GM19239 (cell line): ENCODE results near the gene TSHZ1.

Source experiments
- DNase-seq: peaks from one replicate; pipeline ENCODE4 v3.0.0; 2011; ENCODE audit warnings: low spot score; ENCODE audit not compliant: insufficient read length
- FAIRE-seq: peaks from 2 replicates; lab custom pipeline; 2011; peaks lifted over from hg19 to GRCh38; lab: Jason Lieb, UNC

Gene TSHZ1

DNA sequence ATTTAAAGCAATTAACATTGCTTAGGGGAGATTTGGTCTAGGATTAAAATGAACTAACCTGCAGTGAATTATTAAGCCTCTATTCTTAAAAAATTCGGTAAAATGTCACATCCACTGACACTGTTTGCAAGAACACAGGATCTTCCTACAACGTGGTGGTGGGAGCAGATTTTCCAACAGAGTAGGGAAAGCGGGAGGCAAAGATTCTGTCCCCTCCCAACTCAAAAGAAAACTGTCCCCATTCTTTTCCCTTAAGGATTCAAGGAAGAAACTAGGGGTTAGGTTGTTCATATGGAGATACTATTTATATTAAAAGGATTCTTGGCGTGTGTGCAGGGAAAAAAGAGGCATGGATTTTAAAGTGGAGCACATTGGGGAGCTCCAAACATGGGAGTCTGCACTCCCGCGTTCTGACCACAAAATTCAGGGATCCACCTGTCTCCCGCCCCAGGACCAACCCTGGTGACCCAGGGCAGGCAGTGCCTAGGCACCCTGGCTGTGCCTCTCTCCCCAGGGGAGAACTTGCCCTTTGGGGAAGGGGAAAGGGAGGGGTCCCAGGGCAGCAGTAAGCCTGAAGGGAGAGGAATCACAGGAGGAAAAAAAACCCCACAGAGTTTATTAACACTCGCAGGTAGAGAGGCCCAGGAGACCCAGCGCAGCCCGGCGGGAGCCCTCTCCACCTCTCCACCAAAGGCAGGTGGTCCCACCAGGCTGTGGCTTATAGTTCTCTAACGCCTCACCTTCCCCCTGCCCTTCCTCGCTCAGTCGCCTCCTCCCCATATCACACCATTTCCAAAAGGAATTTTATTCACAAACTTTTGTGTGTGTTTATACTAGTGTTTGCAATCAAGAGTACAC is 3.9 kb upstream of the TSHZ1 start:
- FAIRE-seq (no peak), DNase-seq (no peak)

DNA sequence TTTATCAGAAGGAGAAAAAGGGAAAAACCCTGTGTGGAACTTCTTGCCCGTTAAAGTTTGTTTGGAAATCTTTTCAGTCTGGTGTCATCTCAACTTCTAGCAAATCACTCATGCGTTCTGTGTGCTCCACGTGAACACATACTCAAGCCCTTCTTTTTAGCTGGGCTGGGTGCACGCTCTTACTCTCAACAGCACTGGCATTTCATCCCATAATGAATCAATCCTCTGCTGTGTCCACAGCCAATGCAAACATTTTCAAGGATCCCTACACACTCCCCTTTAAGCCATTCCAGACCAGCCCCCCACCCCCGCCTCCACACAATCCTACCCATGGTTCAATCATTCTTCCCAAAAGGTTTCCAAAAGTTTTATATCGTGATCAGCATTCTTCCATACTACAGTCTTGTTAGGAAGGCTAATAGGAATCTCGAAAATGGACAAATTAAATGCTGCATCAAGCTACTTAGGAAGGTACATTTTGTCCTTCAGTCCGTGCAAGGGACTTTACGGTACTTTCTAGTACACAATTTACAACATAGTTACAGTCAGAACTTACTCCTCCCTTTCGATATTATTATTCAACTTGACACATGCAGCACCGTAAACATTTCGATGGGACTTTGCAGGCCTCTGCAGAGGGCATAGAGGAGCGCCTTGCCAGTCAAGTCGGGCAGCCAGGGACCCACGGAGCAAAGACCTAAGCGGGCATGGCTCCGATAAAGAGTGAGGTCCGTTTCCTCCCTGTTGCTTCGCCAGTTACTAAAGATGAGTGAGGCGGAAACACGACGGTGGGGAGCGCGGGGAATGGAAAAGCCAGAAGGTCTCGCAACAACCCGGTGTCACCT is 3.1 kb upstream of the TSHZ1 start:
- DNase-seq, result no peak
- FAIRE-seq, result peak; percentile 81

DNA sequence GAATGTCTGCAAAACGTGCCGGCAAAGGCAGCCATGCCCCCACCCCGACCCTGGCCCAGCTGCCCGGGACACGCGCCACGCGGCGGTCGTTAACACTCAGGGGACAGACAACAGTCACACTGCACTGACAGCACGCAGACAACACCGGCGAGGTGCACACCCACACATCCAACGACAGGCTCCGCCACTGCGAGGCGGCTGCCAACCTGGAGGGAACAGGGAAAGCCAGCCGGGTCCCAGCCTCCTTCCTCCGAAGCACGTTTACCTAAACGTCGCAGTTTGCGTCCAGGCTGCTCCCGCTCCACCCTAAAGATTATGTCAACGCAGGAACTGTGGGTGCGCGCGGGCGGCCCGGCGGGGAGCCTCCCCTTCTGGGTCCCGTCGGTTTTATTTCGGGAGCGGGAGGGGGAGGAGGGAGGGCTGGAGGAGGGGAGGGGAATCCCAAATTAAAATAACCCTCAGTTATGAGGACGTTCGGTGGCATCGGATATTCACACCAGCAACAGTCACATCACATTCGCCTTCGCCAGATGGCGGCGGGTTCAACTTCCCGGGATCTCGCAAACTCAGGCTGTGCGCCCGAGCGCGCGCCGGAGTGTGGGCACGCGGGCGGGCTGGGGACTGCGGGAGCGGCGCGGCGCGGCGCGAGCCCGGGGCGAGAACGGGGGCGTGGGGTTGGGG is 2.3 kb upstream of the TSHZ1 start:
- no peak for DNase-seq
- no peak for FAIRE-seq

DNA sequence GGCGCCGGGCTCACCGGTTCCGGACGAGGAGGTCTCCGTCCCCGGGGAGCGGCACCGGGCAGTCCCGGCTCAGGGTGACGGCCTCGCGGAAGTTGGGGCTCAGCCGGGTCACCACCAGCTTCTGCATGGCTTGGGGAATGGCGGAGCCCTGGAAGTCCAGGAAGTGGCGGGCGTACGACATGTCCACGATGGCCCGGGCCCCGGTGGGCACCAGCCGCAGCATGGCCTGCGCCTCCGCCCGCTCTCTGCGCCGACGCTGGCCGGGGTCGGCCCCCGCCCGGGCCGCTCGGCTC is 1.8 kb upstream of the TSHZ1 start:
- DNase-seq, result no peak
- no peak for FAIRE-seq

DNA sequence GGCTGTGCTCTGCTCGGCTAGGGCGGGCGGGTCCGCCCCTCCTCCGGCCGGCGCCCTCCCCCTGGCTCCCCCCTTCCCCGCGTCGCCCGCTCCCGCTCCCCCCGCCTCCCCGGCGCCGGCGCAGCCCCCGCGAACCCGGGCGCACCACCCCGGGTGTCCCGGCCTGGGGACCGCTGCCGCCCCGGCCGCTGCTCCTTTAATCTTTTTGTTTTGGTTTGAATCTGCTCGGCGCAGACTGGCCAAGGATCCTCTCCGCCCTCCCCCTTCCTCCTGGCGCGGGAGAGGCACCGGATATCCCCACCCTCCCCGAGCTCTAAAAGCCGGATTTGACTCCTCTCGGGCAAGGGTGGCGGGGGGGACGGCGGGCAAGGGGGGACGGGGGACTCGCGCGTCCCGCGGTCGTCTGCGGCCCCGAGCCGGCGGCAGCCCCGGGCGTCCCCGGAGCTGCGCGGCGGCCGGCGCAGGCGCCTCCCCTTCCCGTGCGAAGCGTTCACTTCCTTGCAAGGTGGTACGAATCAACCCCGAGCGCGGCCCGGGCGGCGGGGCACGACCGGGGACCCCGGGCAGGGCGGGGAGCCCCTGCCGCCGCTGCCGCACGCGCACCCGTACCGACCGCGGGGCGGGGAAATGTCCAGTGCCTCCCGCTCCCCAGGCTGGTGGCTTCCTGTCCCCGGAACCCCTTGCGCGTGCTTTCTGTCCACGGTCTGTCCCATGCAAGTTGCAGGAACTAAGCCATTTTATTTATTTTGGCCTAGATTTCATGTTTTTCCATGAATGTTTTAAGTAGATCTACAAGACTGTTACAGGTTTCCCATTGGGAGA is 1.3 kb upstream of the TSHZ1 start, which contains the start of gene PTGR3:
Gene PTGR3, minus strand, starts transcription at position 11 of the 822 bp plus-strand sequence. CDS start 81 bp downstream, outside the sequence.
- DNase-seq (peak; percentile 89), FAIRE-seq (peak; percentile 76)

DNA sequence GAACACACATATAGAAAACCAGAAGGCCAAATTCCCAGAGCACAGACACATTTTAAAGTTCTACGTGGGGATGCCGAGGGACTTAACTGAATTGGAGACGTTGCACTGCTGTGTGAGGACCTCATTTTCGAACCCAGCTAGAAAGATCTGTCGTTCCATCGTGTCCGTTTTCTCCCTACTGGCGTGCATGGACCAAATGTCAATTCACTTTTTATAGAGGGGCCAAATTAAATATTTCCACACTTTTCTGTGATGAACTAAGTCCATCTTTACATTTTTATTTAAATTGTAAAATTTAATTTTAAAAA is 692 bp upstream of the TSHZ1 start:
- FAIRE-seq (no peak), DNase-seq (no peak)

DNA sequence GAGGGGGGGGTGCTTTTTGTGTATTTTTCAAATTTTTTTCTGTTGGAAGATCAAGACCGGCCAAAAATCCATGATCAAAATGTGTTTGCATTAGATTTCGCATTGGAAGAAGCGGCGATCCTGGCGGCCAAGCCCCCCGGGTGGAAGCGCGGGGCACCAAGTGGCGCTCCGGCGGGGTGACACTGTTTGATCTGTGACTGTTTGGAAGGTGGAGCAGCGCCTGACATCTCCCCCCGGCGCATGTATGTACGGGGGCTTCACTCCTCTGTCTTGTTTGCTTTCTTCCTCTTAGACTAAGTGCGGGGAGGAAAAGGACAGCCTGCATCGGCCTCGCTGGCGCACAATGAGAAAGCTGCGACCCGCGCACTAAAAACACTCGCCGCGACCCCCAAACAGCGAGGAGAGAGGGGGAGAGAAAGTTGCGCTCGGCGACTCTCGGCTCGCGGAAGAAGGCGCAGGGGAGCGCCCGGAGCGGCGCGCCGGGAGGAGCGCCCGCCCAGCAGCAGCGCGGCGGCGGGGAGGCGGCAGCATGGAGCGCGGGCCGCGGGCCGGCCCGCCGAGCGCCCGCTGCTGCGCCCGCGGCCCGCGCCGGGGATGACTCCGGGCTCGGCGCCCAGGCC is 515 bp downstream of the TSHZ1 start:
- DNase-seq (peak; percentile 48), FAIRE-seq (no peak)

DNA sequence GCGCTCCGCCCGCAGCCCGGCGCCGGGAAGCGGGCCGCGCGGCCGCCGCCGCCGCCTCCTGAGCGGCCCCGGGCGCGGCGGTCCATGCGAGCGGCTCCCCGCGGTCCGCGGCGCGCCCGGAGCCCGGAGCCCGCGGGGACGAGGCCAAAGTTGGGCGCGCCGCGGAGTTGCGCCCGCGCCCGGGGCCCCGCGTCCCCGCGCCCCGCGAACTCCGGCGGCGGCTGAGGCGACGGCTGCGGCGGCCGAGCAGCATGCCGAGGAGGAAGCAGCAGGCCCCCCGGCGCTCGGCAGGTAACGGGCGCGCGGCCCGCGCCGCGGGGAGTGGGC is 992 bp downstream of the TSHZ1 start:
- FAIRE-seq, result no peak
- DNase-seq, result no peak

DNA sequence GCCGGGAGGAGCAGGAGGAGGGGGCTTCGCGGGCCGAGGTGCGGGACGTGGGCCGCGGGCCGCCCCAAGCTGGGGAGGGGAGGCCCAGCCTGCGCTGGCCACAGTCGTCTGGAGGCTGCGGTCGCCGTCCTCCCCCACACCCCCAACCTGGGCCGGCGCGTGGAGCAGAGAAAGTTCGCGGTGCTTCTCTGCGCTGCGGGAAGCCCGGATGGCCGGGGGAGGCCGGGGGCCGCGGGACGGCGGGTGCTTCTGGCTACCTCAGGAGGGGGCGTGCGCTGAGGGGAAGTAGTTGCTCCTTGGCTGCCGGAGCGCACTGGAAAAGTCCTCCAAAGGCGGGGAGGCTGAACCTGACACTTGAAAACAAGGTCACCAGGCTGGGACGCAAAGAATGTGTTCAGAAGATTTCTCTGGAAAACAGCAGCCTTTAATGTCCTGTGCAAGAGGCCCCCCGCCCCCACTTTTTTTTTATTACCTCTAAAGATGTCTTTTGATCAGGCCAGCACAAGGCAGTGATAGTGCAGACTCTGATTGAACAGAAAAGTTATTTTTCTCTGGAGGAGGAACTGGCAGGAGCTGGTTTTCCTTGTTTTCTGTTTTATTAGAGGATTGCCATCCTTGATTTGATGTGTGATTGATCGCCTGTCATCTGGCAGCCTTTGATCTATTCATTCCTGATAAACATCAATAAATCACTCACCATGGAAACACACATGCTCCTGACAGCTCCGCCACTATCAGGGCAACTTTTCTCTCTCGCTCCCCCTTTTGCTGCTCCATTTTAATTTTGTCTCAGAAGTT is 1.6 kb downstream of the TSHZ1 start:
- no peak for DNase-seq
- peak; percentile 26 for FAIRE-seq

DNA sequence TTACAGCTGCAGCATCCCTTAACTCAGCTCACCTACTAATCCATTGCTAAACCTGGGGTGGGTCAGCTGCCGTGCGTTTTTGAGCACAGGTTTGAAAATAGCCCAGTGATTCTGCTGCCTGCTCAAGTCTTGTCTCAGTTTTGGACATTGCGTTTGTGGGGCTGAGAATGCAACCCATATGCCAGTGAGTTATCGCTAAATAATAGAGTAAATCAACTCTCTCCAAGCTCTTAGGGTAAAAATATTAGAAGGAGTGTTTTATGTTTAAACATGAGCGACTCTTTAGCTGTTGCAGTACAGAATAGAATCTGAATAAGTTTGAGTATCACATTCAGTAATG is 2.1 kb downstream of the TSHZ1 start:
- no peak for FAIRE-seq

DNA sequence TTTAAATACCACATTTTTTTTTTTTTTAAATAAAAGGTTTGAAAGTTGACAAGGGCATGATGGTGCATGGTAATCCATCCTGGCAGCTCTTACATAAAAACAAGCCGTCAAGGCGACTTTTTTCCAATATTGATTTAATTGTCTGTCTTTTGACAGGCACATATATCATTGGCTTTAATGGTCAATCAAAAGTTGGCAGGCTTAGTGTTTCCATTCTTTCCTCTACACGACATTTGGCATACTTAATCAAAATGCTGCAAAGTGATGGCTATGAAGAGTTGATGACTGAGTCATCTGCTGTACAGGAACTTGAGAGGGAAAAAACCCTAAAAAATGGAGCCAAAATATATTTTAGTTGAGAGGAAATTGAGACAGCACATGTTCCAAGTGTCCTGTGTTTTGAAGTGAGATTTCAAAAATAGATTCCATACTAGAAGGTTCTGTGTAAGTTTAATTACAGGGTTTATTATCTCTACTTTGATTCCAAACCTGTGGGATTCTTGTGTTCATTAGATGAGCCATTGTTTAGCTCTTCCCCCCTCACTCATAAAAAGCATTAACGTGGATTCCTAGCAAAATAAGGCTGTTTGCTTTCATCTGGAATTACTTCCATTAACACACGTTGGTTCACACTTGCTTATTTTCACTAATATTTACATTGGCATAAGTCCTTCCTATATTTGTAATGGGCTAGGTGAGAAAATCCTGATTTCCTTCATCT is 3.2 kb downstream of the TSHZ1 start:
- no peak for FAIRE-seq

More for the DNA sequence above, 2.1 kb downstream of the TSHZ1 start:
- DNase-seq, result no peak

DNA sequence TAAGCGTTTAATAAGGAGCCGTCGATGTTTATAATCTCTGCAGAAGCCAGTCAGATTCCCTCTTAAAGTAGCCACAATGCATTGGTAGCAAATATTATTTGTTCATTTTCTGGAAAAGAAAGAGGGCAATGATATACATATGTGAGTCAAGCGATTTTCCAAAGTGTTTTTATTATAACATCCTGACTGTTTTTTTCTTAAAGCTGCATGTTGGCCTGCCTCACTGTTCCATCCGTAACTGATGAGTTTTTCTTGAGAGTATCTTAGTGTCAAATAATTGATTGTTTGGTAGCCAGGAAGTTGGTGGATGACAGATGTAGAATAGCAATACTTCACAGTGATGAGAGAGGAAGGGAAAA is 3.7 kb downstream of the TSHZ1 start:
- DNase-seq, result no peak

More for the DNA sequence above, 3.2 kb downstream of the TSHZ1 start:
- no peak for DNase-seq

DNA sequence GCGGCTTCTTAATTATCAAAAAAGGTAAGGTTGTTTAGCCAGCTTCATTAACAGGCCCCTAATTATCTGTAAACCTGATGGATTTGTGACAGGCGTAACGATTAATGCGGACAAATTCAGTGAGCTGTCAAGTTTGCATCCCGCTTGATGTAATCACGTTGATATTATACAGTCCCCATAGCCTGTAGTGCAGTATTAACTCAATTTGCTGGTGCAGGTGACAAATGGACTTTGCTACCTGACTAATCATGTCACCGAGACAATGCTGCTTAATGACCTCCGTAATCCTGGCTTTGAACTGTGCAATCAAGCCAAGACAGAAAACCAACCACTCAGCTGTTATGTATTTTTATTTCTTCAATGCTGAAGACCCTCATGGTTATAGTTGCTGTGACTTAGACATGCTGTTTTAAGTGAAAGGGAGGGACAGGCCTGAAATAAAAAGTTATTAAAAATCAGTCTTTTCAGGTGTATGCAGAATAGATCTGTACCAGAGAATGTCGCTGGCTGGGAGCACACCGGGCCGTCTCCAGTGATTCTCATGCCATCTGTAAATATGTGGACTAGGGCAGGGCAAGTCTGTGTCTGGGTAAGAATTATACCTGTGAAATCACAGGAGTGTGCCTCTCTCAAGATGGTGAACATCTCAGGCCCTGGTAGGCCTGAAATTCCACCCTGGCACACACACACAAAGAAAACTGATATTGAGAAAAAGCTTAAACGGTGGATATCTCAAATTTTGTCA is 4.3 kb downstream of the TSHZ1 start:
- FAIRE-seq (peak; percentile 35), DNase-seq (no peak)

More for the DNA sequence above, 3.7 kb downstream of the TSHZ1 start:
- FAIRE-seq, result no peak

DNA sequence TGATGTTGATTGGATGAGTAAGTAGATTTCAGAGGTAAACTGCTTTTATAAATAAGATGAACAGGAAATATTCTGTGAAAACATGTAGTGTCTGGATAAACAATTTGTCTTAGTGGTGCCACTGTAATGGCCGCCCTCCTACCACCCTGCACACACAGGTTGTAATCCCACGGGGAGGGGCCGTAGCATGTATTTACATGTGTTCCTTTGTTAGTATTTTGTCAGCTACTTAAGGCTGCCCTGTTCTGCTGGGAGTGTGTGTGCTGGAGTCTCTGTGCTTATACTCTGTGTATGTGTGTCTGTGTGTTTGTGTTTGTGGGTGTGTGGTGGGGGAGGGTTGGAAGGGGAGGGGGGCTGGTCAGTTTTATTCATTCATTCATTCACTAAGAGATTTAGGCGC is 5.1 kb downstream of the TSHZ1 start:
- DNase-seq, result no peak
- no peak for FAIRE-seq

DNA sequence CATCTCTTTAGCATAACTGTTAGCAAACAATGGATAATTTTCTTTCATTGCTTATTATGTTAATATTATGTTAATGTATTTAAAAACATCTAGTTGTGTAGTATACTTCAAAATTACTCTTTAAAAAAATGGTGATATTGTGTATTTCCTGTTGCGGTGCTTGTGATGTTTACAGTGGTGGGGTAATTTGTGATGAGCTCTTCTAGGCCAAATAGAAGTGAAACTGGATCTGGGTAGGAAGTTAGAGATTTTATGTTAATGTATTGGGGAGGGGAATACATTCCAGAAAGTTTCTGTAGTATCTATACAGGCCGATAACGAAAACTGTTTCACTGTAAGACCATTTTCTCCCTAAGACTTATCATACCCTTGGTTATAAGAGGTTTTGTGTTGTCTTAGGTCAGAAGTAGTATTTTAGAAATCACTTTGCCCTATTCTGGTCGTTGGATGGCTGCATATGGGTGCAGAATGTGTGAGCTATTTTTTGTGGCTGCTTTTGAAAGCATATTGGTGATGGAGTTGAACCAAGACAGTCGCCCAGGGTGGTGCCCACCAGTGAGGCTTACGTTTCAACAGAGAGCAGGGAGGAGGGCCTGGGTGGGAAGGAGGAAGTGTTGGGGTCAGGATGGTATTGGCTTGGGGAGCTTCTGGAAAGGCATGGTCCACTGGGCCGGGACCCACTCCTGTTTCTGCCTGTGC is 5.8 kb downstream of the TSHZ1 start:
- DNase-seq (no peak), FAIRE-seq (no peak)

DNA sequence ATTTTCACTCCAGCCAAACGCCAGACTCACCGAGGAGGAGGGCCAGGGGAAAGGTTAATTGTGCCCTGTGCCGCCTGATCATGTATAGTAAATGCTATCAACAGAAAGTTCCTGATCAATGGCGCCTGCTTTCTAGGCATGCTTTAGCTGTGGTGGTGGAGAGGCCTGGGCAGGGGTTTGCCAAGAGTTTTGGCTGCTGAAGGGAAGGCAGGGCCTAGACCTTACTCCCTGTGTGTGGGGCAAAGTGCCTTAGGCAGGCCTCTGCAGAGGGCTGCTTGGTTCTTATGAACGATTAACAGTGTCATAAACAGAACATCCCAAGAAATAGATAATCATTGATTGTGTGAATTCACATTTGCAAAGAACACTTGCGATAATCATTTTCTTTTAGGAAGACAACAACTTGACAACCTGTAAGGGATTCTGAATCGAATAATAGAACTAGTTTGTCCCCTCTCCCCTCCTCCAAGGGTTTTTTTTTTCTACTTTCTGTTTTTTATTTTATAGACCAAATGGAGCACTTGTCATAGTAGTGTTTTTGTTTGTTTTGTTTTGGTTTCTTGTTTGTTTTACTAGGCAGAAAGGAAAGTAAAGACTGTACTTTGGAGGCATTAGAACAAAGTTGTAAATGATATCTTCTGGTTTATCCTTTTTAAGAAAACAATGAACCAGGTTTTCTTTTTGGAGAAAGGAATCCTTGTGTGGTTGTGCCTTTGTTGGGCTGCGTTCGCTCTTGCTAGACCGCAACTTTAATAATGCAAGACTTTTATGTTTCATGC is 6.5 kb downstream of the TSHZ1 start:
- DNase-seq (no peak), FAIRE-seq (no peak)
